K562 (cell line): ENCODE data around the gene LRMDA. TPM values are rescaled to one million over a fixed set of nuclear protein-coding genes. Genes with fewer than 3 reads are reported as not detected.

Experiments
- ATAC-seq: fragments of 200-7000 bp; cut with Tn5 transposase; 3 replicates; pipeline ENCODE4 v1.9.1; 2020; ENCODE audit warnings: moderate library complexity
- BruUV-seq: library from RNA; stranded (reverse); fragments of 400-500 nt; replicated peaks from 2 replicates; lab custom pipeline; 2021; lab: Mats Ljungman, UMichigan
- CTCF ChIA-PET: fragments of 300-600 bp; formaldehyde crosslinking; extraction: SDS; loops from one replicate; lab custom pipeline; 2021; ENCODE audit warnings: low intra/inter-chr PET ratio; lab: Yijun Ruan, JAX
- POLR2A ChIA-PET: fragments of 300-600, 350-650 bp; sonication (Branson Sonifier 250); formaldehyde crosslinking; extraction: SDS; loops from one replicate; lab custom pipeline; 2021; ENCODE audit warnings: antibody characterized with exemption, inconsistent platforms; lab: Yijun Ruan, JAX
- DNase-seq, 4 experiments: peaks; one replicate each; pipeline versions ENCODE4 v3.0.0 to v3.0.0-alpha.2; 2011 to 2018; ENCODE audit warnings: low spot score in 3 of 4, mixed read lengths in 3 of 4; ENCODE audit errors: extremely low read depth in 1 of 4
- FAIRE-seq: peaks from 2 replicates; lab custom pipeline; 2011; peaks lifted over from hg19 to GRCh38; lab: Jason Lieb, UNC
- H2AFZ ChIP-seq: 2 replicates; pipeline ENCODE4 v1.6.0; 2011; ENCODE audit warnings: low read depth, low read length, control low read depth, inconsistent platforms
- H3K27ac ChIP-seq: fragments of 200-600 bp; 3 replicates; pipeline ENCODE4 v1.8.0; 2011; ENCODE audit warnings: low read depth, mild to moderate bottlenecking, control low read depth, inconsistent platforms, low read length, moderate library complexity, mixed read lengths; ENCODE audit errors: extremely low read depth
- H3K27me3 ChIP-seq, 2 experiments: fragments of 300-600 bp in 1 of 2; 2 replicates in 1 of 2; 3 replicates in 1 of 2; pipeline versions ENCODE4 v1.6.0 to v1.8.0; 2011; ENCODE audit warnings: inconsistent platforms in 2 of 2, low read length in 2 of 2, mild to moderate bottlenecking in 1 of 2, mixed read lengths in 1 of 2, moderate library complexity in 1 of 2; ENCODE audit not compliant: control insufficient read depth in 2 of 2, insufficient read depth in 2 of 2
- H3K36me3 ChIP-seq: fragments of 300-600 bp; 3 replicates; pipeline ENCODE4 v1.8.0; 2011; ENCODE audit warnings: mild to moderate bottlenecking, low read length, inconsistent platforms; ENCODE audit not compliant: control insufficient read depth, insufficient read depth
- H3K4me1 ChIP-seq, 2 experiments: fragments of 200-600 bp in 1 of 2; replicated peaks in 1 of 2; 2 replicates in 1 of 2; 3 replicates in 1 of 2; pipeline versions ENCODE4 v1.5.1 to v1.8.0; 2011; ENCODE audit warnings: inconsistent platforms in 2 of 2, low read length in 2 of 2, mild to moderate bottlenecking in 1 of 2, mixed read lengths in 1 of 2, moderate library complexity in 1 of 2; ENCODE audit not compliant: control insufficient read depth in 2 of 2, insufficient read depth in 2 of 2
- H3K4me2 ChIP-seq: 2 replicates; pipeline ENCODE4 v1.6.1; 2011; ENCODE audit warnings: low read length, control low read depth, inconsistent platforms, mixed read lengths; ENCODE audit not compliant: insufficient read depth
- H3K4me3 ChIP-seq: fragments of 200-600 bp; sonication (generic), shearing (Covaris generic); 2 replicates; pipeline ENCODE4 v1.5.1; 2016; ENCODE audit warnings: control low read depth, inconsistent platforms
- H3K79me2 ChIP-seq: fragments of 200-600 bp; 3 replicates; pipeline ENCODE4 v1.8.0; 2011; ENCODE audit warnings: low read length, inconsistent platforms; ENCODE audit not compliant: control insufficient read depth, insufficient read depth
- H3K9ac ChIP-seq, 2 experiments: 2 replicates each; pipeline versions ENCODE4 v1.6.0 to v1.6.1; 2011; ENCODE audit warnings: low read depth in 2 of 2, low read length in 2 of 2, control low read depth in 1 of 2, inconsistent platforms in 1 of 2, mild to moderate bottlenecking in 1 of 2, mixed read lengths in 1 of 2; ENCODE audit not compliant: insufficient read depth in 1 of 2
- H3K9me1 ChIP-seq: one replicate; pipeline ENCODE4 v1.6.0; 2011; ENCODE audit warnings: inconsistent platforms, mild to moderate bottlenecking, low read length, moderate library complexity; ENCODE audit not compliant: control insufficient read depth, insufficient read depth
- H3K9me3 ChIP-seq: replicated peaks from 2 replicates; pipeline ENCODE4 v1.5.1; 2011; ENCODE audit warnings: low read depth, low read length, inconsistent platforms; ENCODE audit not compliant: control insufficient read depth, insufficient read depth
- H4K20me1 ChIP-seq: replicated peaks from 2 replicates; pipeline ENCODE4 v1.6.1; 2011; ENCODE audit warnings: low read length, inconsistent platforms, mixed read lengths; ENCODE audit not compliant: control insufficient read depth, insufficient read depth
- ETV6 ChIP-seq, 3 experiments: fragments of 150-350 bp in 1 of 3; sonication (generic) in 1 of 3; formaldehyde crosslinking in 1 of 3; IDR thresholded peaks; 2 replicates each; pipeline versions ENCODE4 v1.6.1 to v1.8.0; 2014 to 2022; ENCODE audit warnings: borderline replicate concordance in 2 of 3, low read depth in 2 of 3, antibody characterized with exemption in 1 of 3, low read length in 1 of 3, mild to moderate bottlenecking in 1 of 3, missing genetic modification reagents in 1 of 3
- FOSL1 ChIP-seq: fragments of 200-800 bp; sonication (Bioruptor generic); conservative IDR thresholded peaks from 2 replicates; pipeline ENCODE4 v1.6.1; 2016; ENCODE audit warnings: missing genetic modification characterization, missing compliant biosample characterization
- NFYB ChIP-seq: IDR thresholded peaks from 2 replicates; pipeline ENCODE4 v1.6.1; 2011; ENCODE audit warnings: mild to moderate bottlenecking, moderate library complexity; ENCODE audit not compliant: insufficient read length; ENCODE audit errors: extremely low read depth
- RBM22 ChIP-seq: fragments of 200-400 bp; formaldehyde crosslinking; IDR thresholded peaks from 2 replicates; pipeline ENCODE4 v1.6.1; 2018; ENCODE audit warnings: low read length, low read depth; ENCODE audit not compliant: poor library complexity, severe bottlenecking
- SMARCB1 ChIP-seq: IDR thresholded peaks from 2 replicates; pipeline ENCODE4 v1.6.1; 2011; ENCODE audit warnings: improper control_type of control experiment, low read depth; ENCODE audit not compliant: insufficient read length
- ZEB2 ChIP-seq: fragments of 450-650 bp; IDR thresholded peaks from 2 replicates; pipeline ENCODE4 v1.6.1; 2016
- ZNF311 ChIP-seq: fragments of 250-450 bp; sonication (Bioruptor Pico); IDR thresholded peaks from 2 replicates; pipeline ENCODE4 v1.4.0; 2020; ENCODE audit warnings: mild to moderate bottlenecking, moderate library complexity
- WGBS: fragments of 100-300 bp; shearing (Covaris generic); methylation state at CpG from one replicate; pipeline ENCODE4 v1.1.6; 2016; ENCODE audit warnings: low coverage, mixed read lengths; ENCODE audit not compliant: insufficient coverage; ENCODE audit errors: missing lambda C conversion rate; 5-methylcytosine and 5-hydroxymethylcytosine counted together
- in situ Hi-C: fragments of 300-500 bp; cut with MboI; formaldehyde crosslinking; loops from 4 replicates; pipeline ENCODE4 v1.15.0; 2018; ENCODE audit warnings: inconsistent platforms, mixed read lengths
- intact Hi-C: fragments of 100-400 bp; cut with micrococcal nuclease; formaldehyde crosslinking; loops from 2 replicates; pipeline ENCODE4 v1.14.2; 2022
- polyA plus RNA-seq, 8 experiments: library from polyadenylated mRNA; depleted of rRNA in 4 of 8; stranded (reverse) in 5 of 8; unstranded in 3 of 8; fragments of >200 nt; fragmentation: Nextera tagmentation in 2 of 8; fragmentation: Illumina TruSeq in 1 of 8; extraction: Ambion mirVana in 2 of 8; extraction: Trizol in 1 of 8; gene quantifications; 2 replicates each; pipeline versions ENCODE4 v1.2.1 to v1.2.3, GENCODE V29; 2011 to 2014; ENCODE audit warnings: inconsistent platforms in 1 of 8, missing spikeins in 1 of 8
- total RNA-seq, 7 experiments: library from RNA; depleted of rRNA in 6 of 7; stranded (reverse); fragments of >200 nt in 6 of 7; fragmentation: Illumina TruSeq in 2 of 7; extraction: Trizol in 2 of 7; gene quantifications; 2 replicates each; pipeline versions ENCODE4 v1.2.1 to v1.2.3, GENCODE V29; 2011 to 2021; ENCODE audit warnings: low replicate concordance in 1 of 7
- TF ChIP-seq, protein P1 (sequence below), 2 experiments: fragments of 450-650 bp; IDR thresholded peaks; 2 replicates each; pipeline ENCODE4 v1.6.1; 2016
- TF ChIP-seq, protein P2 (sequence below): fragments of 450-650 bp; formaldehyde crosslinking; IDR thresholded peaks from 2 replicates; pipeline ENCODE4 v1.4.0; 2020; ENCODE audit warnings: mild to moderate bottlenecking, mixed read lengths

The LRMDA gene
- total and polyA plus RNA-seq, 9 of the 15 experiments (the other 6 are each of a cell fraction or from before 2014, with no cell fraction given), result 0.25 TPM; not detected in 8

DNA sequence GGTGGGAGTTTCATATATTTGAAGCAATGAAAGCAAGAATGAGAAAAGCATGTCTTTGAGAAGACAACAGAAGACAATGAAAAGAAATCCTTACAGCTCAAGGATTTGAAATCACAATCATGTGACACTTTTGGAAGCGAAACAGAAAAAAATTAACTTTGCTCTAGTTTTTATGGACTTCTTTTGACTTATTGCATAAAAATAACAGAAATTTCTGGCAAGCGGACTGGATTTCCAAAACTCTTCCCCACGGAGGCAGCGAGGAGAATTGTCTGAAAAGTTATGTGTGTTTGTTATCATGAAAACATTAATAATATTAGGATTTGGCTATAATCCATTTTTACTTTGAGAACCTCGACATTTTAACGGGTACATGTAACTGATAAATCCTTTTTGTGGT lies 223.3 kb downstream of the LRMDA start:
- FAIRE-seq, result no peak
- intact Hi-C loops, result no loop called here
- under 1% methylated on average over 6 of the region's 6 CpGs for WGBS

DNA sequence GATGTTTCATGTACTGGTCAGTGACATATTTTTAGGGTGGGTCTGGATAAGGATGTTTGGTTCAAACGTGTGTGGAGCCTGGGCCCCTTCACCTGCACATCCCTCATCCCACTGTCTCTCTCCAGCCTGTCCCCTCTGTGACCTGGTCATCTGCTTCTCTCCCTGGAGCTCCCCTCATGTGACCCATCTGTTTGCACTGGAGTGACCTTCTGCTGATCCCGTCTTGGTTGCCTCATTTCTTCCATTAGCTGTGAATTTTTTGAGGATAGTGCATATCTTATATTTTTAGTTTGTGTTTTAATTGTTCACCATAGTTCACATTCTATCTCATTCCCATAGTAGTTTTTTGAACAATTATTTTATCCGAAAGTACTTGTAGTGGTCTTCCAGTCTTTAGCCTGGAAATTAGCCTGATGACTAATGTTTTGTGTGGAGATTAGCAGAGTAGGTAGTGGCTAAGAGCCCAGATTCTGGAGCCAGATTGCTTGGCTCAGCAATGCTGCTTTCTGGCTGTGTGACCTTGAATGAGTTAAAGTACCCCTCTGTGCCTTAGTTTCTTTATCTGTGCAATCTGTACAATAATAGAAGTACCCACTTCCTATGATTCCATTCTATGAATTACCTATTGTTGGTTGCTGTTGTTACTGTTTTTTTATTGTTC lies 224.5 kb downstream of the LRMDA start:
- no peaks in the 10 kb centered on the region; a peak in 1 of 5 replicates for H3K4me1 ChIP-seq
- POLR2A ChIA-PET, result no interaction called here
- TF ChIP-seq, protein P1, sequence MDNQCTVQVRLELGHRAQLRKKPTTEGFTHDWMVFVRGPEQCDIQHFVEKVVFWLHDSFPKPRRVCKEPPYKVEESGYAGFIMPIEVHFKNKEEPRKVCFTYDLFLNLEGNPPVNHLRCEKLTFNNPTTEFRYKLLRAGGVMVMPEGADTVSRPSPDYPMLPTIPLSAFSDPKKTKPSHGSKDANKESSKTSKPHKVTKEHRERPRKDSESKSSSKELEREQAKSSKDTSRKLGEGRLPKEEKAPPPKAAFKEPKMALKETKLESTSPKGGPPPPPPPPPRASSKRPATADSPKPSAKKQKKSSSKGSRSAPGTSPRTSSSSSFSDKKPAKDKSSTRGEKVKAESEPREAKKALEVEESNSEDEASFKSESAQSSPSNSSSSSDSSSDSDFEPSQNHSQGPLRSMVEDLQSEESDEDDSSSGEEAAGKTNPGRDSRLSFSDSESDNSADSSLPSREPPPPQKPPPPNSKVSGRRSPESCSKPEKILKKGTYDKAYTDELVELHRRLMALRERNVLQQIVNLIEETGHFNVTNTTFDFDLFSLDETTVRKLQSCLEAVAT (IDR thresholded peaks at IDR 0.05), result no peak
- TF ChIP-seq SMARCB1, result no peak
- TF ChIP-seq RBM22, result no peak
- 0 out of 2 replicates have a peak, but pooled peaks have one; percentile 28 for TF ChIP-seq FOSL1 (tag)
- TF ChIP-seq ETV6 (IDR thresholded peaks at IDR 0.05; ENCODE audit: borderline replicate concordance in 1 of 2, low read depth in 2 of 2, low read length in 1 of 2), result no peak
- TF ChIP-seq ETV6 (CRISPR knock-in tag; IDR thresholded peaks at IDR 0.05; ENCODE audit: borderline replicate concordance), result no peak
- TF ChIP-seq ZNF311 (CRISPR knock-in tag), result no peak
- TF ChIP-seq NFYB, result no peak

More for the DNA sequence above, 223.3 kb downstream of the LRMDA start:
- no peaks in the 10 kb centered on the region; a peak in 1 of 5 replicates for H3K4me1 ChIP-seq
- H3K36me3 ChIP-seq, result no peaks in the 10 kb centered on the region
- CTCF ChIA-PET, result no interaction called here
- H3K4me3 ChIP-seq, result no peak overlapping the region
- POLR2A ChIA-PET, result no interaction called here
- H3K9me1 ChIP-seq, result no peaks in the 10 kb centered on the region
- BruUV-seq, result no TSS peak
- no peak overlapping the region for H2AFZ ChIP-seq
- no peaks in the 10 kb centered on the region for H3K79me2 ChIP-seq
- in situ Hi-C loops, result no loop called here
- no peak overlapping the region for H3K27ac ChIP-seq
- no peak for DNase-seq
- no peak for ATAC-seq
- TF ChIP-seq ZEB2, result no peak
- TF ChIP-seq, protein P2, sequence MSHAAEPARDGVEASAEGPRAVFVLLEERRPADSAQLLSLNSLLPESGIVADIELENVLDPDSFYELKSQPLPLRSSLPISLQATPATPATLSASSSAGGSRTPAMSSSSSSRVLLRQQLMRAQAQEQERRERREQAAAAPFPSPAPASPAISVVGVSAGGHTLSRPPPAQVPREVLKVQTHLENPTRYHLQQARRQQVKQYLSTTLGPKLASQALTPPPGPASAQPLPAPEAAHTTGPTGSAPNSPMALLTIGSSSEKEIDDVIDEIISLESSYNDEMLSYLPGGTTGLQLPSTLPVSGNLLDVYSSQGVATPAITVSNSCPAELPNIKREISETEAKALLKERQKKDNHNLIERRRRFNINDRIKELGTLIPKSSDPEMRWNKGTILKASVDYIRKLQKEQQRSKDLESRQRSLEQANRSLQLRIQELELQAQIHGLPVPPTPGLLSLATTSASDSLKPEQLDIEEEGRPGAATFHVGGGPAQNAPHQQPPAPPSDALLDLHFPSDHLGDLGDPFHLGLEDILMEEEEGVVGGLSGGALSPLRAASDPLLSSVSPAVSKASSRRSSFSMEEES, result peak; percentile 46
- H4K20me1 ChIP-seq, result no peaks in the 10 kb centered on the region
- no peaks in the 10 kb centered on the region for H3K9me3 ChIP-seq
- peaks cover 2 to 5% of the 10 kb centered on the region in 2 experiments; a peak in 2 of 5 replicates for H3K27me3 ChIP-seq
- no peak overlapping the region for H3K4me2 ChIP-seq
- H3K9ac ChIP-seq, result no peak overlapping the region

More for the DNA sequence above, 224.5 kb downstream of the LRMDA start:
- peaks cover 2 to 6% of the 10 kb centered on the region in 2 experiments; a peak in 2 of 5 replicates for H3K27me3 ChIP-seq
- H3K9me3 ChIP-seq, result no peaks in the 10 kb centered on the region
- no peak overlapping the region for H3K27ac ChIP-seq
- no peak for DNase-seq
- H3K4me3 ChIP-seq, result no peak overlapping the region
- no peaks in the 10 kb centered on the region for H4K20me1 ChIP-seq
- WGBS, result 3% methylated on average over 3 of the region's 3 CpGs
- no peaks in the 10 kb centered on the region for H3K36me3 ChIP-seq
- H3K9me1 ChIP-seq, result no peaks in the 10 kb centered on the region
- no peak overlapping the region for H2AFZ ChIP-seq
- no peak for FAIRE-seq
- CTCF ChIA-PET, result no interaction called here
- H3K9ac ChIP-seq, result no peak overlapping the region
- intact Hi-C loops (no loop called here), in situ Hi-C loops (no loop called here)
- no peak for ATAC-seq
- H3K79me2 ChIP-seq, result no peaks in the 10 kb centered on the region
- no peak overlapping the region for H3K4me2 ChIP-seq
- BruUV-seq, result no TSS peak
